GM12878 (cell line): ENCODE results near the gene KCND3. TPM values are rescaled to one million over a fixed set of nuclear protein-coding genes. Genes with fewer than 3 reads are reported as not detected.

Experiments used
- ATAC-seq: fragments of 200-7000 bp; cut with Tn5 transposase; 3 replicates; pipeline ENCODE4 v1.9.1; 2020; ENCODE audit warnings: mild to moderate bottlenecking, moderate library complexity
- BruUV-seq: library from RNA; stranded (reverse); fragments of 400-500 nt; replicated peaks from 2 replicates; lab custom pipeline; 2021; lab: Mats Ljungman, UMichigan
- CTCF ChIA-PET: fragments of 300-600 bp; sonication (Branson Sonifier 250); formaldehyde crosslinking; extraction: SDS; loops from one replicate; lab custom pipeline; 2021; ENCODE audit warnings: inconsistent platforms; lab: Yijun Ruan, JAX
- POLR2A ChIA-PET: fragments of 350-600 bp; formaldehyde crosslinking; extraction: SDS; loops from one replicate; lab custom pipeline; 2021; ENCODE audit warnings: inconsistent platforms; lab: Charles Lee
- RAD21 ChIA-PET: fragments of 300-600 bp; sonication (Branson Sonifier 250); formaldehyde crosslinking; loops from one replicate; lab custom pipeline; 2023; ENCODE audit warnings: antibody characterized with exemption; ENCODE audit not compliant: unreplicated experiment; lab: Charles Lee
- SMC1A ChIA-PET: fragments of 300-600 bp; sonication (Branson Sonifier 250); formaldehyde crosslinking; loops from one replicate; lab custom pipeline; 2023; ENCODE audit not compliant: unreplicated experiment, uncharacterized antibody; lab: Charles Lee
- DNase-seq: peaks from one replicate; pipeline ENCODE4 v3.0.0-alpha.2; 2011; ENCODE audit warnings: low read depth, low spot score
- FAIRE-seq: peaks from 3 replicates; lab custom pipeline; 2011; peaks lifted over from hg19 to GRCh38; lab: Jason Lieb, UNC
- H2AFZ ChIP-seq: 2 replicates; pipeline ENCODE4 v1.6.0; 2011; ENCODE audit warnings: low read depth, low read length, control low read depth; ENCODE audit not compliant: control insufficient read depth
- H3K27ac ChIP-seq: 2 replicates; pipeline ENCODE4 v1.5.1; 2011; ENCODE audit warnings: control low read depth; ENCODE audit not compliant: control insufficient read depth, insufficient read depth
- H3K27me3 ChIP-seq, 2 experiments: replicated peaks in 1 of 2; 2 replicates each; pipeline versions ENCODE4 v1.6.0 to v1.6.1; 2011; ENCODE audit warnings: low read length in 1 of 2; ENCODE audit not compliant: control insufficient read depth in 2 of 2, insufficient read depth in 2 of 2
- H3K36me3 ChIP-seq, 2 experiments: 2 replicates each; pipeline ENCODE4 v1.5.1; 2011; ENCODE audit warnings: low read length in 1 of 2; ENCODE audit not compliant: control insufficient read depth in 2 of 2, insufficient read depth in 2 of 2
- H3K4me1 ChIP-seq: 2 replicates; pipeline ENCODE4 v1.6.1; 2011; ENCODE audit warnings: mild to moderate bottlenecking, low read length, moderate library complexity, mixed read lengths; ENCODE audit not compliant: control insufficient read depth, insufficient read depth
- H3K4me2 ChIP-seq: 2 replicates; pipeline ENCODE4 v1.6.0; 2011; ENCODE audit warnings: control low read depth; ENCODE audit not compliant: control insufficient read depth, insufficient read depth
- H3K4me3 ChIP-seq: fragments of 200-600 bp; sonication (generic); 2 replicates; pipeline ENCODE4 v1.5.1; 2016
- H3K79me2 ChIP-seq: 2 replicates; pipeline ENCODE4 v1.6.0; 2011; ENCODE audit warnings: low read length; ENCODE audit not compliant: control insufficient read depth, insufficient read depth
- H3K9ac ChIP-seq: 2 replicates; pipeline ENCODE4 v1.8.0; 2011; ENCODE audit warnings: low read length, control low read depth, mixed read lengths; ENCODE audit not compliant: control insufficient read depth, insufficient read depth
- H3K9me3 ChIP-seq: replicated peaks from 3 replicates; pipeline ENCODE4 v1.5.1; 2011; ENCODE audit warnings: mild to moderate bottlenecking, low read length; ENCODE audit not compliant: control insufficient read depth, insufficient read depth
- H4K20me1 ChIP-seq: 2 replicates; pipeline ENCODE4 v1.6.0; 2011; ENCODE audit not compliant: control insufficient read depth, insufficient read depth
- NR2C1 ChIP-seq: fragments of 450-650 bp; IDR thresholded peaks from 2 replicates; pipeline ENCODE4 v1.6.1; 2017; ENCODE audit warnings: antibody characterized with exemption, mild to moderate bottlenecking, moderate library complexity
- RELA ChIP-seq: fragments of 450-650 bp; IDR thresholded peaks from 2 replicates; pipeline ENCODE4 v1.8.0; 2014; ENCODE audit warnings: borderline replicate concordance; ENCODE audit not compliant: partially characterized antibody
- SUZ12 ChIP-seq: fragments of 200-600 bp; sonication (generic); IDR thresholded peaks from one replicate; pipeline ENCODE4 v1.6.1; 2018; ENCODE audit warnings: antibody characterized with exemption, mild to moderate bottlenecking; ENCODE audit not compliant: unreplicated experiment
- ZNF207 ChIP-seq: fragments of 450-650 bp; IDR thresholded peaks from 2 replicates; pipeline ENCODE4 v1.6.1; 2014; ENCODE audit warnings: antibody characterized with exemption, mild to moderate bottlenecking, borderline replicate concordance
- WGBS: methylation state at CpG from one replicate; pipeline ENCODE4 v1.1.6; 2016; ENCODE audit warnings: low lambda C conversion rate; ENCODE audit not compliant: insufficient replicate concordance, insufficient coverage; ENCODE audit errors: missing lambda C conversion rate; 5-methylcytosine and 5-hydroxymethylcytosine counted together
- in situ Hi-C: fragments of 300-500 bp; cut with MboI; formaldehyde crosslinking; loops from 9 replicates; pipeline ENCODE4 v1.14.3; 2018; ENCODE audit warnings: mixed read lengths
- intact Hi-C: fragments of 100-400 bp; cut with micrococcal nuclease; formaldehyde crosslinking; loops from one replicate; pipeline ENCODE4 v1.14.2; 2022; ENCODE audit not compliant: unreplicated experiment
- polyA plus RNA-seq, 11 experiments: library from polyadenylated mRNA; depleted of rRNA in 4 of 11; unstranded in 6 of 11; stranded (reverse) in 5 of 11; fragments of >200 nt; fragmentation: Nextera tagmentation in 4 of 11; fragmentation: Illumina TruSeq in 1 of 11; extraction: Ambion mirVana in 4 of 11; extraction: Trizol in 1 of 11; gene quantifications; 1 replicate in 1 of 11; 2 replicates in 10 of 11; pipeline versions ENCODE4 v1.2.1 to v1.2.3, GENCODE V29; 2011 to 2016; ENCODE audit warnings: inconsistent platforms in 2 of 11, missing spikeins in 2 of 11, low read depth in 1 of 11
- total RNA-seq, 4 experiments: library from RNA; depleted of rRNA in 3 of 4; stranded (reverse); fragments of >200 nt in 3 of 4; fragmentation: Illumina TruSeq in 1 of 4; extraction: Trizol in 1 of 4; gene quantifications; 2 replicates each; pipeline versions ENCODE4 v1.2.1 to v1.2.3, GENCODE V29; 2013 to 2021
- TF ChIP-seq, protein P1 (sequence below): fragments of 450-650 bp; IDR thresholded peaks from 2 replicates; pipeline ENCODE4 v1.6.1; 2017; ENCODE audit warnings: mild to moderate bottlenecking
- TF ChIP-seq, protein P2 (sequence below): IDR thresholded peaks from 2 replicates; pipeline ENCODE4 v1.6.1; 2012; ENCODE audit warnings: mild to moderate bottlenecking, low read depth, low read length

KCND3 gene
- total and polyA plus RNA-seq, 10 of the 15 experiments (the other 5 are each of a cell fraction or from before 2014, with no cell fraction given): 0.02 TPM; not detected in 9

DNA sequence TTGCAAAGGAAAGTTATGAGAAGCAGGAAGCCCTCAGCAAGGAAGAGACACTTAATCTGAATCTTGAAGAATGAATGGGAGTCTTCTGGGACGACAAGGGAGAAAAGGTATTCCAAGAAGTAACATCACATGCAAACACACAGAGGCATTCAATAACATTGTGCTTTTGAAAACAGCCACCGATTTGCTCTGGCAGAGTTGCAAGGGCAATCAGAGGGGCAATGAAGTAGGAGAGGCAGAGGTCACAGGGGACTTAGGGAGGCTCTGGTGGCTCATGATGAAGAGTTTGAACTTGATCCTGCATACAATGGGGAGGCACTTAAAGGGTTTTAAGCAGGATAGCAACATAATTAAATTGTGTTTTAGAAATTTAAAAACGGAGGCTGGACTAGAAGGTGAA lies 126.1 kb downstream of the KCND3 start:
- Histone ChIP-seq H3K9ac (no peak overlapping the region), H3K4me3 (no peak overlapping the region), H3K27me3 (peaks cover 1 to 2% of the 10 kb centered on the region in 2 experiments; a peak in 2 of 4 replicates), H3K9me3 (no peaks in the 10 kb centered on the region), H3K36me3 (no peaks in the 10 kb centered on the region), H3K79me2 (no peaks in the 10 kb centered on the region), H3K4me1 (no peaks in the 10 kb centered on the region), H3K4me2 (no peak overlapping the region), H4K20me1 (no peaks in the 10 kb centered on the region; the same call in 1 of the 2 replicates), H2AFZ (no peak overlapping the region), H3K27ac (no peak overlapping the region)
- in situ Hi-C loops (no loop called here), intact Hi-C loops (no loop called here)
- no TSS peak for BruUV-seq
- RAD21 ChIA-PET: no interaction called here
- no peak for ATAC-seq
- POLR2A ChIA-PET: no interaction called here
- SMC1A ChIA-PET: no interaction called here
- no peak for FAIRE-seq
- TF ChIP-seq, protein P1, sequence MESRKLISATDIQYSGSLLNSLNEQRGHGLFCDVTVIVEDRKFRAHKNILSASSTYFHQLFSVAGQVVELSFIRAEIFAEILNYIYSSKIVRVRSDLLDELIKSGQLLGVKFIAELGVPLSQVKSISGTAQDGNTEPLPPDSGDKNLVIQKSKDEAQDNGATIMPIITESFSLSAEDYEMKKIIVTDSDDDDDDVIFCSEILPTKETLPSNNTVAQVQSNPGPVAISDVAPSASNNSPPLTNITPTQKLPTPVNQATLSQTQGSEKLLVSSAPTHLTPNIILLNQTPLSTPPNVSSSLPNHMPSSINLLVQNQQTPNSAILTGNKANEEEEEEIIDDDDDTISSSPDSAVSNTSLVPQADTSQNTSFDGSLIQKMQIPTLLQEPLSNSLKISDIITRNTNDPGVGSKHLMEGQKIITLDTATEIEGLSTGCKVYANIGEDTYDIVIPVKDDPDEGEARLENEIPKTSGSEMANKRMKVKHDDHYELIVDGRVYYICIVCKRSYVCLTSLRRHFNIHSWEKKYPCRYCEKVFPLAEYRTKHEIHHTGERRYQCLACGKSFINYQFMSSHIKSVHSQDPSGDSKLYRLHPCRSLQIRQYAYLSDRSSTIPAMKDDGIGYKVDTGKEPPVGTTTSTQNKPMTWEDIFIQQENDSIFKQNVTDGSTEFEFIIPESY: no peak
- TF ChIP-seq, protein P2, sequence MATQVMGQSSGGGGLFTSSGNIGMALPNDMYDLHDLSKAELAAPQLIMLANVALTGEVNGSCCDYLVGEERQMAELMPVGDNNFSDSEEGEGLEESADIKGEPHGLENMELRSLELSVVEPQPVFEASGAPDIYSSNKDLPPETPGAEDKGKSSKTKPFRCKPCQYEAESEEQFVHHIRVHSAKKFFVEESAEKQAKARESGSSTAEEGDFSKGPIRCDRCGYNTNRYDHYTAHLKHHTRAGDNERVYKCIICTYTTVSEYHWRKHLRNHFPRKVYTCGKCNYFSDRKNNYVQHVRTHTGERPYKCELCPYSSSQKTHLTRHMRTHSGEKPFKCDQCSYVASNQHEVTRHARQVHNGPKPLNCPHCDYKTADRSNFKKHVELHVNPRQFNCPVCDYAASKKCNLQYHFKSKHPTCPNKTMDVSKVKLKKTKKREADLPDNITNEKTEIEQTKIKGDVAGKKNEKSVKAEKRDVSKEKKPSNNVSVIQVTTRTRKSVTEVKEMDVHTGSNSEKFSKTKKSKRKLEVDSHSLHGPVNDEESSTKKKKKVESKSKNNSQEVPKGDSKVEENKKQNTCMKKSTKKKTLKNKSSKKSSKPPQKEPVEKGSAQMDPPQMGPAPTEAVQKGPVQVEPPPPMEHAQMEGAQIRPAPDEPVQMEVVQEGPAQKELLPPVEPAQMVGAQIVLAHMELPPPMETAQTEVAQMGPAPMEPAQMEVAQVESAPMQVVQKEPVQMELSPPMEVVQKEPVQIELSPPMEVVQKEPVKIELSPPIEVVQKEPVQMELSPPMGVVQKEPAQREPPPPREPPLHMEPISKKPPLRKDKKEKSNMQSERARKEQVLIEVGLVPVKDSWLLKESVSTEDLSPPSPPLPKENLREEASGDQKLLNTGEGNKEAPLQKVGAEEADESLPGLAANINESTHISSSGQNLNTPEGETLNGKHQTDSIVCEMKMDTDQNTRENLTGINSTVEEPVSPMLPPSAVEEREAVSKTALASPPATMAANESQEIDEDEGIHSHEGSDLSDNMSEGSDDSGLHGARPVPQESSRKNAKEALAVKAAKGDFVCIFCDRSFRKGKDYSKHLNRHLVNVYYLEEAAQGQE: no peak
- TF ChIP-seq ZNF207: no peak
- TF ChIP-seq RELA: no peak
- no peak for TF ChIP-seq NR2C1
- TF ChIP-seq SUZ12: no peak
- DNase-seq: no peak
- WGBS: 0% methylated on average over 3 of the region's 3 CpGs
- CTCF ChIA-PET: no interaction called here
